Activated CD8-positive, alpha-beta memory T cell treated with anti-CD3 and anti-CD28 coated beads for 1 hour (primary cell): ENCODE results near the gene PLCG2.

Experiments used
- DNase-seq, 2 donors: peaks; one replicate each; pipeline ENCODE4 v3.0.0-alpha.2; 2020; ENCODE audit warnings: low read depth in 1 of 2; ENCODE audit errors: extremely low read depth in 1 of 2

PLCG2 gene

DNA sequence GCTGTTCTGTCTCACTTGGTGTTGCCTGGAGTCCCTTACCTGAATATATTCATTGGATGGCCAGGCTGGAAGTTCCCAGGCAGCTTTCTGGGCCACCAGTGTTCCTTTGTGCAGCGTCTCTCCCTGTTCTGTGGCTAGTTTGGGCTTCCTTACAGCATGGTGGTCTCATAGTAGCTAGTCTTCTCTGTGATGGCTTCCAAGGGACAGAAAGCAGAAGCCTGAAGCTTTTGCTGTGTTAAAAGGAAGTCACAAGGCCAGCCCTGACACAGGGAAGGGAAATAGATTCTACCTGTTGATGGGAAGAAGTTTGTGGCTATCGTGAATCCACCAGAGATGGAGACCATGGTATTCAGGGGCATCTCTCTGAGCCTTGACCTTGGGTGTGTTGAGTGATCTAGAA is 34.6 kb downstream of the PLCG2 start:
- DNase-seq = no peak

DNA sequence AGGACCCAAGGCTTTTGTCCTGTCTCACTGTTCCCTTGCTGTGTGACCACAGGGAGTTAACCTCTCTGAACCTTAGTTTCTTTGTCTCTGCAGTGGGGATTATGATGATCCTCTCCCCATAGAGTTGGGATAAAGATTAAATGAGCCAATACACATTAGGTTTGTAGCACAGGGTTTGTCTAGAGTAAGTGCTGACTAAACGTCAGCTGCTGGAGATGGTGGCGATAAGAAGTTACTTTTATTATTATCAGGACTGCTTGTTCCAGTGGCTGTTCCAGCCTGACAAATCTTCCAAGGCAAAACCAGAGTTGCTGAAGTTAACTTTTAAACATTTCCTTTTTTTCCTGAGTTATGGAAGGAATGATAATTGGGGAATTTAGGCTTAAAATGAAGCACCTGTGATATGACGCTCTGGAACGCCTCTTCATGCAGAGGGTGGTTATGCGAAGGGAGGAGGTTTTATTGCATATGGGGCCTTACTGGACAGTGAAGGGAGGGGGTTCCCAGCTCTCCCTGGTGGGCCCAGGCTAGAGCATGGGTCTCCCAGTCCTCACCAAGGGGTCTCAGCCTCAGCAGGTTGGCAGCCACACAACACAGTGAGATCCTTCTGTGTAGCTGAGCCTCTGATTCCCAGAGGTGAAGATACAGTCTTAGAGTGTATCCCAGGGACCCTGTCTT is 35.8 kb downstream of the PLCG2 start:
- DNase-seq = no peak

DNA sequence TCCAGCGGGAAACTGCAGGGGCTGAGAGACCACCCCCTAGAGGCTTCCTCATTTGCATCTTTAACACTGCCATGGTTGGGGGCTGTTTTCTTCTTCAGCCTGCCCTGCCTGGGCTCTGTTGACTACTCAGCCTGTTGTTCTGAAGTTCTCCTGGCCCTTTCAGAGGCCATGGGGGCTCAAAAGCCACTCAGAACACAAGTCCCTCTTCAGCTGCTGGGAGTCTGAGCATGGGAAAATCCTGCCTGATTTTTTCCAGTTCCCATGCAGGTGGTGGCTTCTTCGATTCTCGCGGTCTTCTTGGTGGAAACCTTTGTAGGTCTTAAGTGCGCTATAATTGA is 36.3 kb downstream of the PLCG2 start:
- DNase-seq = no peak

- DNase-seq = no peak
Measured at GRCh38 chr16:81816351-81816750, 37.3 kb downstream of the PLCG2 start.

GRCh38 chr16:81816793-81817210 is 37.7 kb downstream of the PLCG2 start:
- no peak for DNase-seq

- no peak for DNase-seq
Measured at GRCh38 chr16:81817296-81817695, 38.2 kb downstream of the PLCG2 start.

DNA sequence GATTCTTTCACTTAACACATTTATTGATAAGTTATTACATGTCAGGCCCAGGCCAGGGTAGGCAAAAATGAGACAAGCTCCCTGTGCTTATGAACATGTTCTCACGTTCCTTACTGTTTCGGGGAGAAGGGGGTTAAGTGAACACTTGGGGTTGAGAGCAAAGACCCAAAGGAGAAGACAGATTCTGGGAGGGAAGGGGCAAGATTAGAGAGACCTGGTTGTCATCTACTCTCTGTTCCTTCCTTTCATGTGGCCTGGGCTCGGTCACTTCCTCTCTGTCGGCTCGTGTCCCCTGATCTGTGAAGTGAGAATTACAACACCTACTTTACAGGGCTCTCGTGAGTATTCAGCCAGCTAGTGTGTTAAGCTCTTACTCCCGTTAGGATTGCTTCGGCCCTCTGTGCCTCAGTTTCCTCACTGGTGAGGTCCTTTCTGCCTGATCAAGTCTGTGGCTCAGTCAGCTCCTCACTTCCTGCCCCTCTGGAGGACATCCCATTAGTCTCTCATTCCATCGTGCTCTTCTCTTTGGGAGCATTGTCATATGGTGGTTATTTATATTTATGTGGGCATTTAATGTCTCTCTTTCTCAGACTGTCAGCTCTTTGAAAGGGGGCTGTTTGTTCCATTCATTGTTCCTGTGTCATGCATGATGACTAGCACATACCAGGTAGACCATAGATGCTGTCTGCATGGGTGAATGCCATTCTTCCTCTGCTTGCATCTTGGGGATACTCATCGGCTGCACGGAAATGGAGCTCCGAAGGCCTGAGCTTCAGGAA is 38.9 kb downstream of the PLCG2 start:
- DNase-seq = no peak

GRCh38 chr16:81818568-81818896 is 39.4 kb downstream of the PLCG2 start:
- no peak for DNase-seq

- no peak for DNase-seq
Measured at GRCh38 chr16:81818905-81819304, 39.8 kb downstream of the PLCG2 start.

DNA sequence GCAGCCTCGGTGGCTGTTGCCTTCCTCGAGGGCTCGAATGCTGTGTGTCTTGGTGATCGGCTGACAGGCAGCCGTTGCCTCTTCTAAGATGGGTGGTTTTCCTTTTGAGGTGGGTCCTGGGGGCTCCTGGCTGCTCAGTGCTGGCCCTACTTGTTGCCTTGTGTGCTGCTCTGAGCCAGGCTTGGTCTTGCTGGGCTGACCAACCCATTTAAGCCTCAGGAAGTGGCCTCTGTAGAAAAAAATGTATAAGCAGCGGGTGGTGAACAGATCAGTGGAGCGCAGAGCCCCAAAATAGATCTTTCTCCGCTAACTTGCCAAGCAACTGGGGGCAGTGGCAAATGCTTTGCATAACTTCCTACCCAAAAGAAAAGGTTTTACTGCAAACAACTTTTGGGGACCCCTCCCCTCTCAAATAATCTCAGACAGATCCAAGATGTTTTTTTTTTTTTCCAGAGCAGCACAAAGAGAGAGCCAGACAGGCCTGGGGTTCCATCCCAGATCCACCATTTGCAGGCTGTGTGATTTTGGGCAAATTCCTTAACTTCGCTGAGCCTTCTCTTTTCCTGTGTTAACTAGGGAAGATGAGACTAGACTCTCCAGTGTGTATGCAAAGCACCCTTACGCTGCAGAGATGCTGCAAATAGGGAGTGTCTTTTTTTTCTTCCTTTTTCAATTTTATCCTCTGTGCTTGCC is 42.5 kb downstream of the PLCG2 start:
- no peak for DNase-seq

DNA sequence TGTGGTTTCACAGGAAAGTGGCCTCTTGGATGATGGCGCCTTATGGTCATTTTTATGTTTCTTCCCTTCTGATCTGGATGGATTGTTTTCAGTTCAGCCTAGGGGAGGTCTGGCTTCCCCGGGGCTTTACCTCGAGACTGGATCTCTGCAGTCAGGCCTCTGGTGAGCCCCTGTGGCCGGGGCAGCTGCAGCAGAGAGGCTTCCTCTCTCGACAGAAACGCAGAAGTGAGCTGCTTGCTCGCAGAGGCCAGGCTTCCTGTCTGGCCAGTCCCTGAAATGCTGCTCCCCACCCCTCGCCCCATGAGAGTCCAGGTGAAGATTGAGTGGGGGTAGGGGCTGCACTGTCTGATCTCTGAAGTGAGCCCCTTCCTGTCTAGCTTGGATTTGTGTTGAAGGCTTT is 44.0 kb downstream of the PLCG2 start:
- no peak for DNase-seq

- no peak for DNase-seq
Measured at GRCh38 chr16:81823734-81824133, 44.6 kb downstream of the PLCG2 start.

DNA sequence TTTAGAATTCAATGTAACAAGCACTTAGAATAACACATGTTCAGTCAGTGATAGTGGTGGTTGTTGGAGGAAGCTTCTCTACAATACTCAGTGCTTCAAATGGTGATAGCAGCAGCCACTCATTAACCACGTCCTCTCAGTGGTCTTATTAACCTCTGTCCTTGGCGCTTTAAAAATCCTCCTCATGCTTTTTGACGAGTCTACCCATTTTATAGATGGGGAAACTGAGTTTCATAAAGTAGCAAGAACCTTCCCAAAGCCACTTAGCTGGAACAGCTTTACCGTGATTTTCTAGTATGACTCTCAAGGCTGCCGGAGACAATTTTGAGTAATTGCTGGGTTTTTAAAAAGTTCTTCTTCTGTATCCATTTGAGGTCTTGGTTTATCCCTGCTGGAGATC is 47.4 kb downstream of the PLCG2 start:
- DNase-seq = no peak

DNA sequence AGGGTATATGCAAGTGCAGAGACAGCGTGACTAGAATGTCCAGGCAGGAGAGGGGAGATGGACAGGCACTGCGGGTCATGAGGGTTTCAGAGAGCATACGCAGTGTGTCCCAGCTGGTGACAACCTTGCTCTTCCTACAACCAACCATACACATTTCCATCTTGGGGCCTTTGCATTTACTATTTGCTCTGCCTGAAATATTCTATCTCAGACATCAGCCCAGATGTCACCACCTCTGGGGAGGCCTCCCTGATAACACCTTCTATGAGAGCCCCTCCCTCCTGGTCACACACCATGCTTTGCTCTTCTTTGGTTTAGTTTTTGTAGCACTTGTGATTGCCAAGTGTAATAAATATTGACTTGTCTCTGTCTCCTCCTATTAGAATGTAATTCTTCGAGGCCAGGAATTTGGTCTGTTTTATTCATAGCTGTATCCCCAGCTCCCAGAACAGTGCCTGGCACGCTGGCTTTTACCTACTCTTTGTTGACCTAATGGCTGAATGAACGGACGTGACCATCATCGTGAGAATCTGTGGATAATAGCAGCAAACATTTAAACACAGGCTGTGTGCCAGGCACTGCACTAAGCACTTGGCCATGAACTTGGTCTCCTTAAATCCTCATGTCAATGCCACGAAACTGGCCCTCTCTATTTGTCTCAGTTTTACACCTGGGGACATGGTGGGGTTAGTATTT is 51.9 kb downstream of the PLCG2 start:
- no peak for DNase-seq

DNA sequence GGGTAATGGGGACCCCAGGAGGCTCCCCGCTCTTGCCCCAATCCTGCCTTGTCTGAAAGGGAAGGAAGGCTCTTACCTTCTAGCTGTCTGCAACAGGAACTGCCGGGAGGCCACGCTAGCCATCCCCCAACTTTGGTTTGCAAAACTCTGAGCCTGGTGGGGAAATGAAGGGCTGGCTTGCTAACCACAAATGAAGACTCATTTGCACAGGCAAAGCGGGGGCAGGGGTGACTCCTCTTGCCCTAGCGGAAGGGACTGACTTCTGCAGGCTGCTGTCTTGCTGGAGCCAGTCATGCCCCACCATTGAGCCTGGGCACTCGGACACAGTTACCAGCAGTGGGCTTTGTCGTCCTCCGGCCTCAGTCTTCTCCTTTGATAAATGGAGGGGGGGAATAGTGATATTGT is 52.6 kb downstream of the PLCG2 start:
- peak in 1 of 2 donors; percentile 30 for DNase-seq

DNA sequence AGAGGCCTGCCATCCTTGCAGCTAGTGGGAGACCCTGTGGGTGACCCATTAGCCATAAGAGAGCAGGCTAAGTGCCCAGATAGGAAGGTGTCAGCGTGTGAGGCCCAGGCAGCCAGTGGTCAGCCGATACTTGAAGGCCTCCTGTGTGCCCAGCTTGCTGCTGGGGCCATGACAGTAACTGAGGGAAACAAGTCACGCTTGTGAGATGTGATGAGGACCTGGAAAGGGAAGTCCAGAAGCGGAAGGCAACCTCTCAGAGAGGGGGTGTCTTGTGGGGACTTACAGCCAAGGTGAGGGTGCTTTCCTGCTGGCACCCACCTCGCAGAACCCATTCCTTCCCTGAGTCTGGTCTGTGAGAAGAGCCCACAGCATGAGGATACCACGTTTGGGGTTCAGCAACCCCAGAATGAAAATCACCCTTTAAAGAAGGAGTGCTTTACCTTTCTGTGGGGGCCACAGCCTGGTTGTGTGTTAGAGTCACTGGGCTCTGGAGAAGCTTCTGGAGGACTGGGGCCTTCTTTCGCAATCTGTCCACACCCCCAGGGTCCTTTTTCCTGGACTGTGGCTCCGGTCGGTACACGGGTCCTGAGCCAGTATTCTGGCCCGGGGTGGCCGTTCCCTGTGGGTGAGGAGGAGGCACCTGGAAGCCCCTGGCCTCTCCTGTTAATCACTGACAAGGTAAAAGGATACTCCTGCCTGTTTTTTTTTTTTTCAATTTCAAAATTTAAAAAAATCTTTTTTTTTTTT is 53.9 kb downstream of the PLCG2 start:
- DNase-seq = no peak

- DNase-seq = no peak
Measured at GRCh38 chr16:81833751-81834150, 54.7 kb downstream of the PLCG2 start.

- DNase-seq = no peak
Measured at GRCh38 chr16:81834868-81835267, 55.8 kb downstream of the PLCG2 start.

GRCh38 chr16:81836279-81837054 is 57.4 kb downstream of the PLCG2 start:
- DNase-seq = no peak

DNA sequence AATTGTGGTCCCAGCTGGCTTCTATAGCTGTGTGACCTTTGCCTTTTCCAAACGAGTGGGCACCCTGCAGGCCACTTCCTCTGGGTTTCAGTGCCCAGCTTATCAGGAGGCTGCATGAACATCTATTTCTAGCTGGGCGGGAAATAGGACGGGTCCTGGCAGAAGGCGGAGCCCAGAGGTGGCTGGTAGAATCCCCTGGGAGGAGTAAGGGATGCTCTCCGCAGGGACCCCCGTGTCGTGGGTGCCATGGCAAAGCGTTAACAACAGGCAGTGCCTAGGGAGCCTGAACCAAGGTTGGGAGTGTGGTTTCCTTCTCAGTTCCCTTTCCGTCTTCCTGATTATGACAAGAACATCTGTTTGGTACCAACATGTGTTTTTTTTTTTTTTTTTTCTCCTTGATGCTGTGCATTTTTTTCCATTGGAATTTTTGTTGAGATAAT is 58.2 kb downstream of the PLCG2 start:
- DNase-seq = no peak
